ENCODE data around the gene GANAB.
A peak's percentile ranks its signal among the peaks of the same experiment; 100 is the strongest.

- TF ChIP-seq, protein P1, sequence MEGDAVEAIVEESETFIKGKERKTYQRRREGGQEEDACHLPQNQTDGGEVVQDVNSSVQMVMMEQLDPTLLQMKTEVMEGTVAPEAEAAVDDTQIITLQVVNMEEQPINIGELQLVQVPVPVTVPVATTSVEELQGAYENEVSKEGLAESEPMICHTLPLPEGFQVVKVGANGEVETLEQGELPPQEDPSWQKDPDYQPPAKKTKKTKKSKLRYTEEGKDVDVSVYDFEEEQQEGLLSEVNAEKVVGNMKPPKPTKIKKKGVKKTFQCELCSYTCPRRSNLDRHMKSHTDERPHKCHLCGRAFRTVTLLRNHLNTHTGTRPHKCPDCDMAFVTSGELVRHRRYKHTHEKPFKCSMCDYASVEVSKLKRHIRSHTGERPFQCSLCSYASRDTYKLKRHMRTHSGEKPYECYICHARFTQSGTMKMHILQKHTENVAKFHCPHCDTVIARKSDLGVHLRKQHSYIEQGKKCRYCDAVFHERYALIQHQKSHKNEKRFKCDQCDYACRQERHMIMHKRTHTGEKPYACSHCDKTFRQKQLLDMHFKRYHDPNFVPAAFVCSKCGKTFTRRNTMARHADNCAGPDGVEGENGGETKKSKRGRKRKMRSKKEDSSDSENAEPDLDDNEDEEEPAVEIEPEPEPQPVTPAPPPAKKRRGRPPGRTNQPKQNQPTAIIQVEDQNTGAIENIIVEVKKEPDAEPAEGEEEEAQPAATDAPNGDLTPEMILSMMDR (IDR thresholded peaks at IDR 0.05): peak in 1 of 3 donors; percentile 40
- TF ChIP-seq POLR2A (IDR thresholded peaks at IDR 0.05): no peak
These were observed 48.2 kb upstream of the GANAB start for GRCh38 chr11:62694455-62695167.
